K562 (cell line): ENCODE results near the gene LRRC8A. TPM values are rescaled to one million over a fixed set of nuclear protein-coding genes. Genes with fewer than 3 reads are reported as not detected.

Source experiments
- ARID2 ChIP-seq: fragments of 450-650 bp; IDR thresholded peaks from 2 replicates; pipeline ENCODE4 v1.6.1; 2017; ENCODE audit warnings: antibody characterized with exemption, mild to moderate bottlenecking
- ESRRB ChIP-seq: fragments of 250-450 bp; sonication (Bioruptor Pico); IDR thresholded peaks from 2 replicates; pipeline ENCODE4 v1.5.0; 2020; ENCODE audit warnings: mild to moderate bottlenecking, moderate library complexity, borderline replicate concordance
- PATZ1 ChIP-seq: fragments of 250-450 bp; sonication (Bioruptor Pico); IDR thresholded peaks from 2 replicates; pipeline ENCODE4 v1.5.0; 2020; ENCODE audit warnings: mild to moderate bottlenecking, borderline replicate concordance
- POLR2G ChIP-seq: fragments of 200-400 bp; formaldehyde crosslinking; IDR thresholded peaks from 2 replicates; pipeline ENCODE4 v1.6.1; 2017; ENCODE audit warnings: low read depth, mild to moderate bottlenecking, antibody characterized with exemption, low read length, moderate library complexity
- SMARCE1 ChIP-seq: fragments of 450-650 bp; IDR thresholded peaks from 2 replicates; pipeline ENCODE4 v1.7.1; 2016; ENCODE audit warnings: mild to moderate bottlenecking
- SP1 ChIP-seq: sonication (generic); formaldehyde crosslinking; IDR thresholded peaks from 2 replicates; pipeline ENCODE4 v1.8.1; 2022; ENCODE audit warnings: mild to moderate bottlenecking, missing genetic modification reagents
- TBP ChIP-seq: optimal IDR thresholded peaks from 2 replicates; pipeline ENCODE3; 2011; ENCODE audit warnings: low read depth, low read length, improper control_type of control experiment
- TFE3 ChIP-seq: fragments of 450-650 bp; formaldehyde crosslinking; IDR thresholded peaks from 2 replicates; pipeline ENCODE4 v1.4.0; 2020; ENCODE audit warnings: mild to moderate bottlenecking, mixed read lengths
- TRIM28 ChIP-seq: fragments of 450-650 bp; IDR thresholded peaks from 2 replicates; pipeline ENCODE4 v1.6.1; 2017
- ZBTB7A ChIP-seq: IDR thresholded peaks from 2 replicates; pipeline ENCODE4 v1.6.1; 2011; ENCODE audit warnings: low read depth, mild to moderate bottlenecking, low read length, moderate library complexity, borderline replicate concordance; ENCODE audit not compliant: control insufficient read depth
- ZHX1 ChIP-seq: fragments of 150-350 bp; conservative IDR thresholded peaks from 2 replicates; pipeline ENCODE4 v1.6.1; 2014; ENCODE audit warnings: low read length
- ZNF165 ChIP-seq: fragments of 250-450 bp; sonication (Bioruptor Pico); IDR thresholded peaks from 2 replicates; pipeline ENCODE4 v1.4.0; 2020; ENCODE audit warnings: borderline replicate concordance
- polyA plus RNA-seq, 8 experiments: library from polyadenylated mRNA; depleted of rRNA in 4 of 8; stranded (reverse) in 5 of 8; unstranded in 3 of 8; fragments of >200 nt; fragmentation: Nextera tagmentation in 2 of 8; fragmentation: Illumina TruSeq in 1 of 8; extraction: Ambion mirVana in 2 of 8; extraction: Trizol in 1 of 8; gene quantifications; 2 replicates each; pipeline versions ENCODE4 v1.2.1 to v1.2.3, GENCODE V29; 2011 to 2014; ENCODE audit warnings: inconsistent platforms in 1 of 8, missing spikeins in 1 of 8
- total RNA-seq, 7 experiments: library from RNA; depleted of rRNA in 6 of 7; stranded (reverse); fragments of >200 nt in 6 of 7; fragmentation: Illumina TruSeq in 2 of 7; extraction: Trizol in 2 of 7; gene quantifications; 2 replicates each; pipeline versions ENCODE4 v1.2.1 to v1.2.3, GENCODE V29; 2011 to 2021; ENCODE audit warnings: low replicate concordance in 1 of 7

LRRC8A gene
- total and polyA plus RNA-seq, 9 of the 15 experiments (the other 6 are each of a cell fraction or from before 2014, with no cell fraction given): 2.9 to 24.7 (median 8.9) TPM

GRCh38 chr9:128845186-128845931 lies 36.6 kb upstream of the LRRC8A start (continued):
- no peak for TF ChIP-seq TFE3 (CRISPR knock-in tag)
- TF ChIP-seq ZBTB7A: no peak
- TF ChIP-seq ARID2: no peak
- TF ChIP-seq SP1 (CRISPR knock-in tag): peak; percentile 40; the same call in 1 of the 2 replicates
- no peak for TF ChIP-seq ESRRB
- no peak for TF ChIP-seq ZHX1
- no peak for TF ChIP-seq PATZ1 (CRISPR knock-in tag)
- peak; percentile 8; the same call in 1 of the 2 replicates for TF ChIP-seq POLR2G
- peak; percentile 66 for TF ChIP-seq TRIM28
- no peak for TF ChIP-seq TBP
- peak; percentile 81; the same call in 1 of the 2 replicates for TF ChIP-seq SMARCE1
- no peak for TF ChIP-seq ZNF165 (CRISPR knock-in tag)
